SU-DHL-6 (cell line): ENCODE results near the gene SLC16A3.

Source experiments
- H2AFZ ChIP-seq: fragments of 200-600 bp; sonication (generic); 2 replicates; pipeline ENCODE4 v1.6.1; 2014; ENCODE audit warnings: low read depth, mild to moderate bottlenecking, moderate library complexity, mixed read lengths, antibody characterized with exemption, low read length; ENCODE audit not compliant: severe bottlenecking
- H3F3A ChIP-seq: fragments of 200-600 bp; shearing (Covaris generic); 2 replicates; pipeline ENCODE4 v1.6.0; 2016; ENCODE audit warnings: antibody characterized with exemption, mild to moderate bottlenecking; ENCODE audit not compliant: insufficient read depth
- H3K27ac ChIP-seq: fragments of 200-600 bp; sonication (generic); 2 replicates; pipeline ENCODE4 v1.5.1; 2016; ENCODE audit warnings: low read depth, mild to moderate bottlenecking, low read length, moderate library complexity, mixed read lengths
- H3K27me3 ChIP-seq: fragments of 200-600 bp; sonication (generic), shearing (Covaris generic); 2 replicates; pipeline ENCODE4 v1.6.0; 2014; ENCODE audit warnings: mild to moderate bottlenecking, low read length
- H3K36me3 ChIP-seq: fragments of 200-600 bp; sonication (generic); 2 replicates; pipeline ENCODE4 v1.6.1; 2014; ENCODE audit warnings: mild to moderate bottlenecking, low read length, mixed read lengths
- H3K4me2 ChIP-seq: fragments of 300-600, 200-600 bp; shearing (Covaris generic), sonication (generic); 2 replicates; pipeline ENCODE4 v1.6.0; 2014; ENCODE audit warnings: low read length, low read depth, mild to moderate bottlenecking; ENCODE audit not compliant: poor library complexity, severe bottlenecking
- H3K4me3 ChIP-seq: fragments of 200-600 bp; sonication (generic); 2 replicates; pipeline ENCODE4 v1.5.1; 2014; ENCODE audit warnings: antibody characterized with exemption, low read length, mild to moderate bottlenecking, mixed read lengths; ENCODE audit not compliant: insufficient read depth, poor library complexity, severe bottlenecking
- H3K79me2 ChIP-seq: fragments of 200-600 bp; sonication (generic); 2 replicates; pipeline ENCODE4 v1.6.1; 2014; ENCODE audit warnings: mild to moderate bottlenecking, low read length, moderate library complexity; ENCODE audit not compliant: insufficient read depth
- H3K9ac ChIP-seq: fragments of 200-600 bp; sonication (generic); 2 replicates; pipeline ENCODE4 v1.7.0; 2014; ENCODE audit warnings: mild to moderate bottlenecking, low read length
- H3K9me2 ChIP-seq: fragments of 200-600 bp; sonication (generic); replicated peaks from 2 replicates; pipeline ENCODE4 v1.6.1; 2014; ENCODE audit warnings: low read length; ENCODE audit not compliant: insufficient read depth
- H3K9me3 ChIP-seq: fragments of 200-600 bp; sonication (generic); 2 replicates; pipeline ENCODE4 v1.6.1; 2014; ENCODE audit warnings: low read length, mixed read lengths; ENCODE audit not compliant: insufficient read depth
- H4K20me1 ChIP-seq: fragments of 200-600 bp; sonication (generic); 2 replicates; pipeline ENCODE4 v1.6.1; 2014; ENCODE audit warnings: low read depth, mild to moderate bottlenecking, antibody characterized with exemption, low read length, moderate library complexity, mixed read lengths
- CTCF ChIP-seq: fragments of 200-600 bp; sonication (generic); IDR thresholded peaks from one replicate; pipeline ENCODE4 v1.5.1; 2017; ENCODE audit warnings: antibody characterized with exemption, mild to moderate bottlenecking, low read length, moderate library complexity; ENCODE audit not compliant: insufficient read depth, poor library complexity, severe bottlenecking
- EZH2phosphoT487 ChIP-seq: fragments of 200-600 bp; sonication (generic), shearing (Covaris generic); conservative IDR thresholded peaks from 2 replicates; pipeline ENCODE4 v1.6.1; 2018; ENCODE audit warnings: mild to moderate bottlenecking, antibody characterized with exemption, low read length, moderate library complexity, mixed read lengths

SLC16A3 gene

GRCh38 chr17:82287868-82288801 lies 59.3 kb downstream of the SLC16A3 start:
- no peak overlapping the region for H3K27ac ChIP-seq
- no peak overlapping the region for H2AFZ ChIP-seq
- H3K9ac ChIP-seq: no peak overlapping the region

More at GRCh38 chr17:82287868-82288801, 59.3 kb downstream of the SLC16A3 start:
- Histone ChIP-seq H3K79me2 (no peaks in the 10 kb centered on the region), H3K4me2 (no peak overlapping the region), H3K27me3 (no peaks in the 10 kb centered on the region), H4K20me1 (no peaks in the 10 kb centered on the region), H3K9me2 (no peaks in the 10 kb centered on the region), H3K4me3 (no peak overlapping the region), H3F3A (no peaks in the 10 kb centered on the region; the same call in 1 of the 2 replicates), H3K9me3 (no peaks in the 10 kb centered on the region), H3K36me3 (no peaks in the 10 kb centered on the region)
- TF ChIP-seq CTCF (no peak), EZH2phosphoT487 (no peak)
